Fibroblast of skin of abdomen (primary cell): ENCODE results near the gene STARD7.
"Not testable (repeated sequence)": the region's sequence is repeated elsewhere in the genome, so short reads cannot be mapped to it uniquely, and the experiment has no call there.

Experiments
- DNase-seq: peaks from one replicate; pipeline ENCODE4 v3.0.0-alpha.2; 2013

STARD7 gene

GRCh38 chr2:96163415-96163767 lies 45.2 kb downstream of the STARD7 start:
- no peak for DNase-seq

- no peak for DNase-seq
Measured at GRCh38 chr2:96161898-96162297, 46.7 kb downstream of the STARD7 start.

- DNase-seq: not testable (repeated sequence)
Measured at GRCh38 chr2:96160366-96160765, 48.3 kb downstream of the STARD7 start.

GRCh38 chr2:96159084-96159830 lies 49.4 kb downstream of the STARD7 start:
- DNase-seq: no peak

GRCh38 chr2:96158554-96158940 lies 50.1 kb downstream of the STARD7 start:
- no peak for DNase-seq

- DNase-seq: no peak
Measured at GRCh38 chr2:96157649-96158553, 50.7 kb downstream of the STARD7 start.

GRCh38 chr2:96156926-96157648 lies 51.5 kb downstream of the STARD7 start:
- no peak for DNase-seq

- no peak for DNase-seq
Measured at GRCh38 chr2:96156011-96156820, 52.4 kb downstream of the STARD7 start.

GRCh38 chr2:96154506-96155380 lies 53.9 kb downstream of the STARD7 start:
- no peak for DNase-seq

GRCh38 chr2:96153991-96154431 lies 54.6 kb downstream of the STARD7 start:
- no peak for DNase-seq

GRCh38 chr2:96153291-96153713 lies 55.3 kb downstream of the STARD7 start:
- DNase-seq: no peak

- no peak for DNase-seq
Measured at GRCh38 chr2:96152304-96153161, 56.1 kb downstream of the STARD7 start.

GRCh38 chr2:96151595-96152303 lies 56.9 kb downstream of the STARD7 start:
- DNase-seq: no peak

GRCh38 chr2:96150791-96151594 lies 57.6 kb downstream of the STARD7 start:
- no peak for DNase-seq

- no peak for DNase-seq
Measured at GRCh38 chr2:96150007-96150640, 58.5 kb downstream of the STARD7 start.

- peak; percentile 85 for DNase-seq
Measured at GRCh38 chr2:96148410-96149217, 60.0 kb downstream of the STARD7 start.

- no peak for DNase-seq
Measured at GRCh38 chr2:96147593-96148201, 60.9 kb downstream of the STARD7 start.
